HG02678 (cell line): ENCODE data around the gene SHH.

Experiments
- ATAC-seq: cut with Tn5 transposase; IDR thresholded peaks from one replicate; pipeline ENCODE4 v1.9.1; 2021; ENCODE audit warnings: mild to moderate bottlenecking, moderate library complexity; ENCODE audit not compliant: unreplicated experiment

SHH gene

DNA sequence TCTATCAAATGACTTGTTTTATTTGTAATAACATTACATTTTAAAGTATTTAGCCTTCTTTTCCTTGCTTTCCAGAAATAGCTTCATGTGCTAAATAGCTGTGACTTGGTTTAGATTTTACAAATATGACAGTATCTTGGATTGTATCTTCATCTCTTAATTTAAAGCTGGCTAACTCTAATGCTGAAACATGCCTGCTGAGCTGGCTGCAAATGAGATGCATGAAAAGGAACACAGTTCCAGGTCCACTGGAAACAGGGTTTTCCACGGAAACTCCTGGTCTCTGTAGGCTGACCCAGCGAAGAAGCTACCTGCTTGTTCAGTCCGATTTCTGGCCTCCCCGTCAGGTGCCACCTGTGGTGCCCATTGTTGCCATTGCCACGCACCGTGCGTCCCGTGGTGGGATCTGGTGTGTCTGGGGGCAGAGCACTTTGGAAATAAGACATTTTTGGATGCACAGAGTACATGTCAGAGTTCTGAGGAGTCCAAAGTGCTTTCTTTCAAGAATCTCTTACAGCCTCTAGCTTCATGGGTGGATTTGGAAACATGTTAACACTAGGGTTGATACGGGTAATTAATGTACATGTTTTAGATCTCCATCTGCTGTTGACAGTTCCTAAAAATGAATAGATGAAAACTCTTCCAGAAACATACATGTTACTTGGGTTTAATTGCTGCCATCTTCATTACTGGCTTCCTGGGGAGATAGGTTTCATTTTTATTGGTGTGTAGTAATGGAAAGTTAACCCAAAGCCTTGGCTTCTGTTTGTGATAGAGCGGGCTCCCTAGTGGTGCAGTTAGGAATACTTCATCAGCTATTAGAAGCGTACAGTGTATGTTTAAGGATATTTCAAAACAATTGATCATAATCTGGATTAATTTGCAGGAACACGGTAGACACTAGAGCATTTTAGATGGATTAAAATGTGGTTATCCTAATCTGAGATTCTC, 45.0 kb downstream of the SHH start:
- no peak for ATAC-seq

DNA sequence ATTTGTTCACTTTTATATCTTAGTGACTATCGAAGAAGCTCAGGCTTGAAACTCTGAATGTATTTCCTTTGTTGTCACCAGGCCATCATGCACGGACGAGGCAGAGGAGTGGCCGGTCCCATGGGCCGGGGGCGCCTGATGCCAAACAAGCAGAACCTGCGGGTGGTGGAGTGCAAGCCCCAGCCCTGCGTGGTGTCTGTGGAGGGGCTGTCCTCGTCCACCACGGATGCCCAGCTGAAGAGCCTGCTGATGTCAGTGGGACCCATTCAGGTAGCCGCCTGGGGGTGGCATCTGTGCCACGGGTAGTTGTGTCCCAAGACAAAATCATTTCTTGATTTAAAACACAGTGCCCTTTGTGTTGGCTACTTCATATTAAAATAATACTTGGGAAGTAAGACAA, 45.9 kb downstream of the SHH start:
- no peak for ATAC-seq

DNA sequence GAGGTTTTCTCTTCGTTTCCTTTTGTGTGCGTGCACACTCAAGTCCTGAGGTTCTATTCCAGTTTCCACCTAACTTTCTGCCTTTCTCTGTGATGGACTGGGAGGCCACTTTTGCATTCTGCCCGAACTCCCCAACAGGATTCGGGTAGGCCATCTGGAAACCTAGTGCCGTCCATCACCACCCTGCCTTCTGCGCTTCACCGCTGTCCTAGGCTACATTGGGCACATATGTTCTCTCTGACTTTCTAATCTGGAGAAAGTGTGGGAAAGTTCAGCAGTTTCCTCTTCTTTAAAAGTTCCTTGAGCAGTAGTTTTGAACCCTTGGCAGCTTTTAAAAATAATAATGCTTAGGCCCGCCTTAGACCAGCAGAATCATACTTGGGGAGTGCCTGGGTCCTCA, 46.8 kb downstream of the SHH start:
- ATAC-seq = no peak

DNA sequence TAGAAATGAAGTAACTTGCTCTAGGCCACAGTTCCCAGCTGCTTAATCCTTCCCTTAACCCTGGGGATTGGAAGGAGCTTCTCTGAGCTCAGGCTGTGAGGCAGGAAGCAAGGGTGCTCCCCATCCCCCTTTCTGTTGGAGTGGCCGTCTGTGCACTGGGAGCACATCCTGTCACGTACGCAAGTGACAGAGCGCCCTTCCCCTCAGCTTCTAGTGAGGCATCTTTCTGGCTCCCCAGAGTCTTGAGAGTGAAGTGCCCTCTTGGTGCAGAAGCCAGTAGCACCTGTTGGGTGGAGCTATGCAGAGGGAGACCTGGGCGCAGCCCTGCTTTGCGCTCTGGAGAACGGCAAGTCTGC, 47.8 kb downstream of the SHH start:
- ATAC-seq = peak; percentile 37

DNA sequence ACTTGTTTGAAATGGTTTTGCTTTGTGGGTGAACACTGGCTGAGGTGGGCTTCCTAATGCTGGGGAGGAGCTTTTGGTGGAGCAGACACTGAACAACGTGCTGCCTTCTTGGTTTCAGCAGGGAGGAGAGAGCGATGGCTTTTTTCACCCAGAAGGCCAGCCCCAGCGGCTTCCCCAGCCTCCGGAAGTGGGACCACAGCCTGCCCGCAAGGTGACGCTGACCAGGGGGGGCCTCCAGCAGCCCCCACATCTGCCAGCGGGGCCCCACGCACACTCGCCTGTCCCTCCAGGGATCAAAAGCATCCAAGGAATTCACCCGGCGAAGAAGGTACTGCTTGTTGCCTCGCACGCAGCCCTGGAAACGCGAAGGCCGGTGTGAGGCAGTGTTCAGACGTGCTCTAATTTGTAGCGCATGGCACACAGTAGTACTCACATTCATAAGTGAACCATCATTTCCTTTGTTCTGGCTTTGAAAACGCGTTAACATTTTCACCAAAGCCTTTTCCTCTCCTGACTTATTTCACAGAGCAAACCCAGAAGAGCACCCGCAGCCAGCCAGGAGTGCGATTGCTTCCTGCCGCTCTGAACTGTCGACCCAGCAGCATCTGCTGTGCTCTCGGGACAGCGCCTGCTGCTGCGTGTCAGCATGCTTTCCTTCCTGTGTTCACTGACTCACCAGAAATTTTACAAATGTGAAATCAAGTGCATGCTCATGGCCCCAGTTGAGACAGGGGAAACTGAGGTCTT, 48.4 kb downstream of the SHH start:
- peak; percentile 59 for ATAC-seq

DNA sequence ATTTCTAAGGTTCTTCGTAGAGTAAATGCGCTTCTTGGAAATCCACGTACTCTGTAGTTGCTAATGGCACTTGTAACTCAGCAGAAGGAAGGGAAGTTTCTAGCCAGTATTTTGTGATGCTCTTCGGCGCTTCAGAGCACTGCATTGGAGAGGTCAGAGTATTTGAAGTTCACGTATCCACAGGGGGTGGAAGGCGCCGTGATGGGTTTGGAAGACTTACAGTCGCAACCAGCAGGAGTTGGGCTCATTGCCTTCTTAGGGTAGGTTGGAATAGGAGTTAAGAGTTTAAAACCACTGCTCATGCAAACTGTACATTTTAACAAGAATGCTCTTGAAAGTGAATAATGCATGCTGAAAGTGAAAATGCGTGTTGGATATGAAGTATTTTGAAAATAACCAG, 49.1 kb downstream of the SHH start:
- ATAC-seq = no peak

DNA sequence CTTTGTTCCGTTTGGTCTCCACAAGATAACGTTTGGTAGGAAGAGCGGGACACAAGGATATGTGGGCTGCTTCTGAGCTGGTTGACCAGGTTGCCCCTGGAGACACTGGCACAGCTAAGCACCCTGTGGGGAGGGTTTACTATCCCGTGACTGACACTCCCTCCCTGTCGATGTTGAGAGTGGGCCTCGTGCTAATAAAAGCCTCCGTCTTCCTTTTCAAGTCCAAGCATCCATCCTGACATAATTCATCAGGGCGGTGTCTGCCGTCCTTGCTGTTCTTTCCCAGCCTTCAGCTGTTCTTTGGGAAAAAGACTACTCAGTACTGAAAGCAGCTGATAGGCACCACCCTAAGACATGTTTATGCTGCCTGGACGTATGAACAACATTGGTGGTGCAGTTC, 49.6 kb downstream of the SHH start:
- no peak for ATAC-seq

DNA sequence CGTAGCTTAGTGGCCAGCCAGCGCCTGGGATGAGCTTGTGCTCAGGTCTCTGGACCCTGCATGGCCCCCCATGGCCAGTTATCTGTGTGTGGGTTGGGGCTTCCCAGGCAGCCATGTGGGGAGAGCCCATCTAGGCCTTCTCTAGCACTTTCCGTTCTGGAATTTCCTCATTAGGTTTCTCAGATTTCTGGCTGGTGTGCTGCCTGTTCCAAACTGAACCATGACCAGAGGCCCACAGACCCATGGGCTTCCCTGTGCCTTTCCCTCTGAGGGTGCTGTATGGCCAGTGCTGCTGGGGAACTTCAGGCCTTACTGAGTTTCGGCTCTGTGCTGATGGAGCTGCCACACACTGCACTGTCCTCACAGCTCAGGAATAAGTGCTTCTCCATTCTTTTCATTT, 50.2 kb downstream of the SHH start:
- ATAC-seq = no peak

DNA sequence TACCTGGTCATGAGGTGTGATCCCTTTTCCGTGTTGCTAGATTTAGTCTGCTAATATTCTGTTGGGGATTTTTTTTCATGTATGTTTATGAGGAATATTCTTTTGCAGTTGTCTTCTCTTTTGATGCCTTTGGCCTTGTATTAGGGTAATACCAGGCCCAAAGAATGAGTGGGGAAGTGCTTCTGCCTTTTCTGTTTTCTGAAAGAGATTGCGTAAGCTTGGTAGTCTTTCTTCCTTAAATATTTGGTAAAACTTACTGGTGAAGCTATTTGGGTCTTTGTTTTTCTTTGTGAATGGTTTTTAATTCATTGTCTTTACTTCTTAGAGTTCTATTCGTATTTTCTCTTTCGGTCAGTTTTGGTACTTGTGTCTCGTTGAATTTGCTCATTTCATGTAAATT, 51.1 kb downstream of the SHH start:
- no peak for ATAC-seq

DNA sequence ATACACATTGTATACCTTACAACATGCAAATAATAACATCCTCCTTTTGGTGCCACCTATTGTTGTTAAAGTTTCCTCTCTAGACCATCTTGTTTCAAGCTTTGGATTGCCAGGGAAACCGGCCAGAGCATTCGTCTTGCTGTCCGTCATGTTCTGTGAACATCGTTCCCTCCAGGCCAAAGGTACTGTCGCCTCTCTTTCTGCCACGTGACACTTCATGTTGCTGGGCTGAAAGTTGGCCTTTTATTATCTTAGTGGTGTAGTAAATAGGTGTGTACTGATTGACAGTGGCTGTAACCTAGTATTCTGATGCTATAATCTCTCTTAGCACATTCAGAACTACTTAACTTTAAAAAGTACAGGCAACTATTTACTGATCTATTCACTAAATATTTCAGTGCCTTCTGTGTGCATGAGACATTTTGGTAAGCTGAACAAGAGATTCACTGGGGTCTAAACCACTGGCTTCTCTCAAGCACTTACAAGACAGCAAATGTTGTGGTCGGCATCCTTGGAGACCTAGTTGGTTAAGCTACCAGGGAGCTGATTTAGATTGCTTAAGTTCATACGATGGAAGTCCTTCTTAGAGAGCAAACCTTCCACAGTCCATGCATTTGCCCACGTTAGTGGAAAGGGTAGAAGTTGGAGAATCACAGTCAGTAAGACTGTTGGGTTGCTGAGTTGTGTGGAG, 52.4 kb downstream of the SHH start:
- ATAC-seq = no peak

DNA sequence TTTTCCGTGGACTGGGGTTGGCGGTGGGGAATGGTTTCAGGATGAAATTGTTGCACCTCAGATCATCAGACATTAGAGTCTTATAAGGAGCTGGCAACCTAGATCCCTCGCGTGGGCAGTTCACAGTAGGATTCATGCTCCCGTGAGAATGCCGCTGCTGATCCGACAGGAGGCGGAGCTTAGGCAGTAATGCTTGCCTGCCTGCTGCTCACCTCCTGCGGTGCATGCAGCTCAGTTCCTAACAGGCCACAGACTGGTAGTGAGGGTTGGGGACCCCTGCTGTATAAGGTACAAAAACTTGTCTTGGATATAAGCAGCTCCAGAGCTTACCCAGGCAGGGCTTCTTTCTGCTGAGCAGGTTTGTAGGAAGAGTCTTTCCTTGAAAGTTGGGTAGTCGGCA, 53.9 kb downstream of the SHH start:
- no peak for ATAC-seq

DNA sequence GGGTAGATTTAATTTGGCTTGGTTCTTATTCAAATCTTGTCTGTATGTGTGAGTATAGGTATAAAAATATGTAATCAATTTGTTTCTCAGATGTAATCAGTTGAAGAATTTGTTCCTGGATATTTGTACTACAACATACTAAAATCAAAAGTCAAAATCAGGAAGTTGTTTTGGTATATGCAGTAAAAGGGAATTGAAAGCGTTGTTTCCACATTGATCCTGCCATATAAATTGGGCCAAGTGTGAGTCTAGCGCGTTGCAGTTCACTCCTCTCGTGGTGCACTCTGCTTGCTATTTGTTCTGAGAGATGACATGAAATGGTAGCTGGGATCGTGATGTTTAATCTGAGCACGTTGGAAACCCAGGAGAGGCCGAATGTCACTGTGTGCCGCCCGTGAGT, 55.9 kb downstream of the SHH start:
- ATAC-seq = no peak

DNA sequence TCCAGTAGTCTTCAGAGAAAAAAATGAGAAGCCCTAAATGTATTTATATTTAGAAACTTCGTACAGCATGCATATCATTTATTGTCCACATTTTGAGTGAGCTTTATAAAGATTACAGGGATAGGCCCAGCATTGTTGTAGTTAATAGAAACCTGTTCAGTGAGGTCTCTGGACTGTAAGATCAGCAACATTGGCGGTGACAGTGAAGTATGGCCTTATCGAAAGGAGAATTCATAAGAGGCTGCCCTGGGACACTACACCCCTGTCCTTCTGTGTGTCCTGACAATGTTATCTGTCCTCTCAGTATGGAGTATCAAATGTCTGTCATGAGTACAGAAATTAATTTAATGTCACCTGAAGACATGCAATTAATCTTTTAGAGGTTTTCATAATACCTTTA, 57.2 kb downstream of the SHH start:
- no peak for ATAC-seq

DNA sequence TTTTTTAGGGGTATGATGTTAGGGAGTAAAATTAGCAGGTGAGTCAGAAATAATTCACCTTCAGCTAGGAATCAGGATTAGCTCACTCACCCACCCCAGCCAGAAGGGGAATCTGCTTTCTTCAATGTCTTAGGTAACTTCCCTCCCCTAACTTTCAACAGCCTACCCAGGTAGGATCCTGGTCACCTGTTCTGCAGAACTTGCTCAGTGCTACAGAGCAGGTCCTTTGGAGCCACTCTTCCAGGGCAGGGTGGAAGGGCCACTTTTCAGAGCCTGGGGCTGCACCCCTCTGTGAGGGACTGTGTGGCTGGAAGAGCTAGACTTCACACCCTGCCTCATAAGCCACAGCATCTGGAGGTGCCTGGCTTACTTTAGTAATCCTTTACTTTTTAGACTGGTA, 58.1 kb downstream of the SHH start:
- no peak for ATAC-seq

DNA sequence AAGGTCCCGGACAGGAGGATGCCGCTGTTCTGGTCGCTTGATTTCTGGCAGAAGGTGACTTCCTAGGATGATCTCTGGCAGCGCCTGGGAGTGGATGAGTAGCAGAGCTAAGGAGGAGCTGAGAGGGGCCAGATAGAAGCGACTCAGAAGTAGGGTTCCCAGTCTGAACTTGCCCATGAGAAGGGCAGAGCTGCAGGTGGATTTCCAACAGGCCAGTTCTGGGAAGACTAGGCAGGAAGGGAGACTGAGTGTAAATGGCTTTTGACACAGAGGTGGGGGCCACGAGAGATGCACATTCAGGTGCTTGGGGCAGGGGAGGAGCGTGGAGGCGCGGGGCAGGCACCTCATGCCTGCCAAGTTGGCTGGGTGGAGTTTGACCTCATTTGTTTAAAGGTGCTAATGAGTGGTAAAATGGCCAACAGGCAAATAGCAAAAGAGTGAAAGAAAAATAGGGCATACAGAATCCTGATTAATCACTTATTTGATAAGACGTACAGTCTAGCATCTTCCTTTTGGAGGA, 58.8 kb downstream of the SHH start:
- no peak for ATAC-seq

DNA sequence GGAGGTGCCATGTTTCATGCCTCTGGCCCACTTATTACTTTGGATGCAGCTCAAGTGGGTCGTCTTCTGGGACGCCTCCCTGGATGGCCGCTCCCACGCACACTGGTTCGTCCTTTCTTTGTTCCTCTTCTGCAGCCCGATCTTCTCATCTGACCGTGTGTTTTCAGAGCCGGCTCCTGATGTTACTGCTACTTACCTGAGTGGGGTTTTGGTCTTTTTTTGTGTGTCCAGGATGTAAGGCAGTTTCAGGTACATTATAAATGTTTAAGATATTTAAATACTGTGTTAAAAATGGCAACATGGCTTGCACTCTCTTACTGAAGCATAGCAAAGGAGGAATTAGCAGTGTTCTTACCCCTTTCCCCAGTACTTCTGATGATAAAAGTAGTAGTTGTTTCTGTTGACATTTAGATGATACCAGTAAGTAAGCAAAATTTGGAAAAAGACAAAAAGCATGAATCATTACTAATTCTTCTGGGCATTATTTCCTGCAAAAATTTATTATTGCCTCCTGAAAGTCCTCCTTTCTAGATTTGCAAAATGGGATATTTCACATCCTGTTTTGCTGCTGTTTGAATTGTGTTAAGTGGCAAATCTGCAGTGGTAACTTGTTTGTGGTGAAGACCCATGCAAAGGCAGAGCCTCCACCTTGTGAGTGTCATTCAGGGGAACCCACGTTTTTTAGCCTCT, 59.4 kb downstream of the SHH start:
- ATAC-seq = peak; percentile 63

DNA sequence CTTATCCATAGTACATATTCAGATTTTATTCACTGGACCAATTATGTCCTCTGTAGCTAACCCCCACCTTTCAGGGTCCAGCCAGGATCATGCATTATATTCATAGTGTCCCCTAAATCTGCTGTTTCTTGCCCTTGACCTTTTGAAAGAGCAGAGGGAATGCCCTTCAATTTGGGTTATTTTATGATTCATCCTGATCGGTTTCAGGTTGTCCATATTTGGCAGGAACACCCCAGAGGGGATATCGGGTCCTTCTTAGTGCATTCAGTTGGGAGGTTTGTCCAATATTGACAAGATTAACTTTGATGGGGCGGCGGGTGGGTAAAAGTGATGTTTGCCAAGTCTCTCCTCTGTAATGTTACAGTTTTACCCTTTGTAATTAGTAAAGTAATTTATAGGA, 60.9 kb downstream of the SHH start:
- ATAC-seq = no peak

DNA sequence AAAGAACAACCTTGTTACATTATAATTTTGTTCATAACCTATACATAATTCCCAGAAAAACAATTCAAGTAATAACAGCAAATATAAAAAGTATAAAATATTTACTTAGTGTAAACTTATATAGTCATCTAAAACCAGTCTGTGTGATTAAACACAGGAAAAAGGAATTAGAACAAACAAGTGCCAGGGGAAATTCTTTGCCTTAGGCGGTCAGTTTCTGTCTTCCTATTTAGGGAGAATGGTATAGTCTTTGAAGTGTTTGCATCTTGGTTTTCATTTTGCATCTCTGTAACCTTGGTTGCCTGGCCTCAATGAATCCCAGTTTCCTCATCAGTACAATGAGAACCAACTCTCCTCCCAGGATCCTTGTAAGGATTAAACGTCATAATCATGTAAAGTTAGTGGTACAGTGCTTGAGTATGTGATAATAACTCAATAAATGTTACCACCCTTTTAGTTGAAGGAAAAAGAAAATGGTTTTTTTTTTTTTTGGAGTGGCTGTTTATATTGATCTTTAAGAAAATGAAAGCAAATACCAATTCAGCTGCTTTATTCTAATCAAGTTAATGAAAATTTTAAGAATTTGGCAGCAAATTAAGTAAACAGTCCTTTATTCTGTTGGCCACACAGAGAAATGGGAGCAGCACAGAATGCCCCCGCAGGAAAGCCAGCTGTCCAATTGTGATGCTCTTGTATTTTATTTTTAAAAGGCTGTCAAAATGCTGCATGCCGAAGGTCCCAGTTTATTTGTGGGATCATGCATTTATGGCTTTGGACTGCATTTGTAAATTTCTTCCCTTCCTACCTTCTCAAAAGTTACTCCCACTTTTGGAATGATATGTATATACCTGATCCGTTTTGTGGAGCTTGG, 61.8 kb downstream of the SHH start:
- no peak for ATAC-seq
